ENCODE measurements around the gene SMTN. TPM values are rescaled to one million over a fixed set of nuclear protein-coding genes. Genes with fewer than 3 reads are reported as not detected.

SMTN gene
- total and polyA plus RNA-seq, 7 donors: 23.8 to 1,789 (median 987) TPM

DNA sequence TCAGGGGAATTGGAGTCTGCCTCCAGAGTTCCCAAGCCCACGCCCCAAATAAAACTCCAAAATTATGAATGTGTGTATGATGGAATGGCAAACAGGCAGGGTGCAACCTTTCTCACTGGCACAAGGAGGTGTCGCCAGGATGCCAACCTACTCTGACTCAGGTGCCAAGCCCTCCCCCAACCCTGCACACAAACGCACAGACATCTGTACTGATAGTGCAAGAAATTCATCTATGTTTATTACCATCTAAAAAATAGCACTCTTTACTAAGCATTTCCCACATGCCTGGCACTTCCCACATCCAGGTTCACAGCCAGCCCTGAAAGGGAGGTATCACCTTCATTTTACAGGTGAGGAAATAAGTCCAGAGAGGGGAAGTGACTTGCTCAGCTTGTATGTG lies 57.9 kb downstream of the SMTN start:
- Histone ChIP-seq H3K27me3 (peaks cover 0 to 24% (median 16%) of the 10 kb centered on the region in 3 donors), H3K9me3 (no peaks in the 10 kb centered on the region), H3K4me1 (no peaks in the 10 kb centered on the region), H3K27ac (no peak overlapping the region), H3K36me3 (no peaks in the 10 kb centered on the region), H3K4me3 (no peak overlapping the region)
- intact Hi-C loops (cut with DNase I): no loop called here
- no peak for DNase-seq
- 36 to 80% methylated on average over 3 of the region's 3 CpGs for WGBS, 2 donors
- TF ChIP-seq EP300 (IDR thresholded peaks at IDR 0.05) (no peak), POLR2A (IDR thresholded peaks at IDR 0.05) (no peak), POLR2AphosphoS5 (IDR thresholded peaks at IDR 0.05) (no peak), CTCF (IDR thresholded peaks at IDR 0.05) (no peak)

DNA sequence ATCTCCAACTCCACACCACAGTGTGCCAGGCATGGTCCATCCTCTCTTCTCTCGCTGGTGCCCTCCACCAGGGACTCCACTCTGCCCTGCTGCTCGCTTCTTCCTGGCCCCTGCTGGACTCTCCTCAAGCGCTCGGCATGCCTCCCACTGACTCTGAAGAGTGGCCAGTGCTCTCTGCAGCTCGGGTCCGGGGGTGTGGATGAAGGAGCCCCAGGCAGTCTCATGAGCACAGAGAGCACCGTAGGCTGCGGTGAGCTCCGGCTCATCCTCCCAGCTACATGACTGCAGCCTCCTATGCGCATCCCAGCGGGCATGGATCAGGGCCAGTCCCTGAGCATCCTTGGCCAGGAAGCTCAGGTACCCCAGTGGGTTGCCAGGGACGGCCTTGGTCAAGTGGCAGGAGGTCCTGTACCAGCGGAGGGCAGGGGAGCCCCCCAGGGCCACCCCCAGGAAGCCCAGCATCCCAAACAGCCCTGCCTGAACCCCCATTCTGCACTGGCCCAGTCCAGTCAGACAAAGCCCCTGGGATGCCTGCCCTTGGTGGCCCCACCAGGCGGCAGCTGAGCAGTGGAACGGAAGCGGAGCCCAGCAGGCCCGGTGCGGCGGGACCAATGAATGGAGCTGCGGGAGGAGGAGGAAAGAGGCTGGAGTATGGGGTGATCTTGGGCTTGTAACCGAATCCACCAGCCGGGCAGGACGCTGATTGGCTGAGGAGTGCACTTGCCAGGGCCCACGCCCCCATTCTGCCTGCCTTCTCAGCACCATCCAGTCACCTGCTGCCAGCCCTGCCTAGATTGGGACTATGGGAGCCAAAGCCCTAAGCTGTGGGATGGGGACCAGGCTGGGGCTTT lies 59.0 kb downstream of the SMTN start, which contains the start of gene PLA2G3:
PLA2G3 (minus strand) TSS at position 643 of the 851 bp plus-strand sequence; CDS start at position 489, 154 bp downstream.
- H3K36me3 ChIP-seq: no peaks in the 10 kb centered on the region
- H3K9me3 ChIP-seq: no peaks in the 10 kb centered on the region
- no peak within 1 kb of the TSS for H3K4me3 ChIP-seq
- intact Hi-C loops (cut with DNase I): no loop called here
- H3K27ac ChIP-seq: no peak within 1 kb of the TSS
- no peaks in the 10 kb centered on the region for H3K4me1 ChIP-seq
- DNase-seq: no peak
- no peak for TF ChIP-seq POLR2A (IDR thresholded peaks at IDR 0.05)
- no peak for TF ChIP-seq POLR2AphosphoS5 (IDR thresholded peaks at IDR 0.05)
- TF ChIP-seq CTCF (IDR thresholded peaks at IDR 0.05): no peak
- no peak for TF ChIP-seq EP300 (IDR thresholded peaks at IDR 0.05)
- H3K27me3 ChIP-seq: peaks cover 0 to 24% (median 16%) of the 10 kb centered on the region in 3 donors
- WGBS, 2 donors: 51 to 56% methylated on average over 24 of the region's 24 CpGs

- no peak for DNase-seq
- Histone ChIP-seq H3K27me3 (peaks cover 0 to 24% (median 16%) of the 10 kb centered on the region in 3 donors), H3K9me3 (no peaks in the 10 kb centered on the region), H3K4me3 (no peak overlapping the region), H3K27ac (no peak overlapping the region), H3K4me1 (no peaks in the 10 kb centered on the region), H3K36me3 (no peaks in the 10 kb centered on the region)
- intact Hi-C loops (cut with DNase I): no loop called here
- no peak for TF ChIP-seq POLR2AphosphoS5 (IDR thresholded peaks at IDR 0.05)
- no peak for TF ChIP-seq CTCF (IDR thresholded peaks at IDR 0.05)
- WGBS, 2 donors: 59 to 75% methylated on average over 5 of the region's 5 CpGs
Observed at GRCh38 chr22:31140746-31141145, 59.6 kb downstream of the SMTN start.

GRCh38 chr22:31141551-31141950 lies 60.4 kb downstream of the SMTN start:
- 93 to 94% methylated on average over 2 of the region's 2 CpGs for WGBS, 2 donors
- Histone ChIP-seq H3K4me3 (no peak overlapping the region), H3K36me3 (no peaks in the 10 kb centered on the region), H3K27ac (no peak overlapping the region), H3K4me1 (no peaks in the 10 kb centered on the region), H3K27me3 (peaks cover 0 to 24% (median 16%) of the 10 kb centered on the region in 3 donors), H3K9me3 (no peaks in the 10 kb centered on the region)
- no peak for TF ChIP-seq POLR2AphosphoS5 (IDR thresholded peaks at IDR 0.05)
- no peak for TF ChIP-seq EP300 (IDR thresholded peaks at IDR 0.05)
- no peak for TF ChIP-seq POLR2A (IDR thresholded peaks at IDR 0.05)
- no peak for TF ChIP-seq CTCF (IDR thresholded peaks at IDR 0.05)
- intact Hi-C loops (cut with DNase I): no loop called here
- no peak for DNase-seq
